IMR-90 (cell line): ENCODE data around the gene ZNF592. TPM values are rescaled to one million over a fixed set of nuclear protein-coding genes. Genes with fewer than 3 reads are reported as not detected.

ENCODE experiments used
- ATAC-seq: fragments of 200-7000 bp; cut with Tn5 transposase; 2 replicates; pipeline ENCODE4 v1.9.1; 2020; ENCODE audit warnings: low read depth, mild to moderate bottlenecking, moderate library complexity
- BruUV-seq: library from RNA; stranded (reverse); fragments of 400-500 nt; replicated peaks from 2 replicates; lab custom pipeline; 2021; lab: Mats Ljungman, UMichigan
- CTCF ChIA-PET: fragments of 300-600 bp; formaldehyde crosslinking; extraction: SDS; loops from one replicate; lab custom pipeline; 2021; ENCODE audit warnings: antibody characterized with exemption; lab: Yijun Ruan, JAX
- POLR2A ChIA-PET: fragments of 300-600 bp; sonication (Branson Sonifier 250); formaldehyde crosslinking; loops from one replicate; lab custom pipeline; 2022; ENCODE audit warnings: antibody characterized with exemption; ENCODE audit not compliant: unreplicated experiment; lab: Charles Lee
- DNase-seq: peaks from one replicate; pipeline ENCODE4 v3.0.0; 2013
- H2AFZ ChIP-seq: replicated peaks from 2 replicates; pipeline ENCODE3; 2013; ENCODE audit warnings: low read length, mild to moderate bottlenecking; ENCODE audit not compliant: poor library complexity
- H2AK5ac ChIP-seq: 2 replicates; pipeline ENCODE4 v1.6.1; 2013; ENCODE audit warnings: low read depth, low read length, inconsistent platforms
- H2AK9ac ChIP-seq: replicated peaks from 2 replicates; pipeline ENCODE3; 2013; ENCODE audit warnings: mild to moderate bottlenecking, low read depth, low read length, moderate library complexity; ENCODE audit not compliant: poor library complexity
- H2BK120ac ChIP-seq: 2 replicates; pipeline ENCODE4 v1.6.1; 2013; ENCODE audit warnings: low read depth, low read length, inconsistent platforms
- H2BK15ac ChIP-seq: 3 replicates; pipeline ENCODE4 v1.6.1; 2013; ENCODE audit warnings: low read depth, low read length, inconsistent platforms
- H2BK20ac ChIP-seq: 2 replicates; pipeline ENCODE4 v1.6.1; 2013; ENCODE audit warnings: low read depth, mild to moderate bottlenecking, inconsistent platforms, low read length, moderate library complexity
- H2BK5ac ChIP-seq: 2 replicates; pipeline ENCODE4 v1.6.1; 2013; ENCODE audit warnings: mild to moderate bottlenecking, low read depth, low read length, inconsistent platforms; ENCODE audit not compliant: poor library complexity, severe bottlenecking
- H3K14ac ChIP-seq: replicated peaks from 2 replicates; pipeline ENCODE4 v1.6.1; 2013; ENCODE audit warnings: low read depth, low read length, inconsistent platforms
- H3K18ac ChIP-seq: 2 replicates; pipeline ENCODE4 v1.6.1; 2013; ENCODE audit warnings: low read depth, low read length, control low read depth
- H3K23ac ChIP-seq: 2 replicates; pipeline ENCODE4 v1.6.1; 2013; ENCODE audit warnings: low read depth, low read length, inconsistent platforms
- H3K27ac ChIP-seq: 2 replicates; pipeline ENCODE4 v1.5.1; 2013; ENCODE audit warnings: mild to moderate bottlenecking, control low read depth, low read length; ENCODE audit not compliant: insufficient read depth
- H3K27me3 ChIP-seq: 2 replicates; pipeline ENCODE4 v1.6.1; 2013; ENCODE audit warnings: low read length; ENCODE audit not compliant: control insufficient read depth, insufficient read depth
- H3K36me3 ChIP-seq: 2 replicates; pipeline ENCODE4 v1.6.1; 2013; ENCODE audit warnings: low read length, mixed read lengths; ENCODE audit not compliant: control insufficient read depth, insufficient read depth
- H3K4ac ChIP-seq: 2 replicates; pipeline ENCODE4 v1.6.1; 2013; ENCODE audit warnings: low read depth, low read length, inconsistent platforms
- H3K4me1 ChIP-seq: 2 replicates; pipeline ENCODE4 v1.6.1; 2013; ENCODE audit warnings: low read length, mixed read lengths; ENCODE audit not compliant: control insufficient read depth, insufficient read depth
- H3K4me2 ChIP-seq: 2 replicates; pipeline ENCODE4 v1.6.1; 2013; ENCODE audit warnings: low read depth, mild to moderate bottlenecking, control low read depth, low read length, moderate library complexity
- H3K4me3 ChIP-seq: 2 replicates; pipeline ENCODE4 v1.5.1; 2013; ENCODE audit warnings: low read depth, mild to moderate bottlenecking, control low read depth, low read length, moderate library complexity; ENCODE audit not compliant: insufficient read depth
- H3K56ac ChIP-seq: 2 replicates; pipeline ENCODE4 v1.6.1; 2013; ENCODE audit warnings: low read length, inconsistent platforms; ENCODE audit not compliant: insufficient read depth; ENCODE audit errors: extremely low read depth
- H3K79me1 ChIP-seq, 2 experiments: 2 replicates each; pipeline ENCODE4 v1.6.1; 2013; ENCODE audit warnings: low read length in 2 of 2, inconsistent platforms in 1 of 2, low read depth in 1 of 2
- H3K9ac ChIP-seq: 2 replicates; pipeline ENCODE4 v1.6.1; 2013; ENCODE audit warnings: low read depth, low read length, control low read depth
- H3K9me1 ChIP-seq: 2 replicates; pipeline ENCODE4 v1.6.1; 2013; ENCODE audit warnings: low read length, inconsistent platforms; ENCODE audit not compliant: insufficient read depth
- H3K9me3 ChIP-seq: 2 replicates; pipeline ENCODE4 v1.6.1; 2013; ENCODE audit warnings: low read length; ENCODE audit not compliant: control insufficient read depth, insufficient read depth
- H4K20me1 ChIP-seq: 2 replicates; pipeline ENCODE4 v1.6.1; 2013; ENCODE audit warnings: low read length, inconsistent platforms; ENCODE audit not compliant: insufficient read depth
- H4K5ac ChIP-seq: 2 replicates; pipeline ENCODE4 v1.6.1; 2013; ENCODE audit warnings: mild to moderate bottlenecking, low read depth, low read length, control low read depth
- H4K8ac ChIP-seq, 2 experiments: 2 replicates each; pipeline ENCODE4 v1.6.1; 2013; ENCODE audit warnings: low read depth in 2 of 2, low read length in 2 of 2, control low read depth in 1 of 2, inconsistent platforms in 1 of 2
- H4K91ac ChIP-seq: 2 replicates; pipeline ENCODE4 v1.6.1; 2013; ENCODE audit warnings: low read depth, low read length, inconsistent platforms; ENCODE audit not compliant: insufficient read depth
- CEBPB ChIP-seq: IDR thresholded peaks from 2 replicates; pipeline ENCODE4 v1.6.1; 2012; ENCODE audit warnings: low read depth, low read length, improper control_type of control experiment
- FOS ChIP-seq: fragments of 150-350 bp; IDR thresholded peaks from 2 replicates; pipeline ENCODE4 v1.6.1; 2016; ENCODE audit warnings: low read depth, low read length
- WGBS, 2 experiments: methylation state at CpG; one replicate each; pipeline versions ENCODE4 v1.1.5 to v1.1.7; 2013; ENCODE audit warnings: missing lambda C conversion rate in 2 of 2; ENCODE audit not compliant: insufficient read length in 1 of 2; ENCODE audit errors: extremely low coverage in 2 of 2; 5-methylcytosine and 5-hydroxymethylcytosine counted together
- dilution Hi-C: fragments of 300-500 bp; cut with HindIII; formaldehyde crosslinking; loops from one replicate; pipeline ENCODE4 v1.14.3; 2018; ENCODE audit warnings: low sequenced_read_pairs; ENCODE audit not compliant: unreplicated experiment
- in situ Hi-C: fragments of 300-500 bp; cut with MboI; formaldehyde crosslinking; loops from 3 replicates; pipeline ENCODE4 v1.14.3; 2019; ENCODE audit warnings: low sequenced_read_pairs, inconsistent platforms, mixed read lengths
- intact Hi-C: fragments of 100-400 bp; cut with micrococcal nuclease; formaldehyde crosslinking; loops from 2 replicates; pipeline ENCODE4 v1.10.0; 2022
- polyA plus RNA-seq, 3 experiments: library from polyadenylated mRNA; depleted of rRNA; stranded (reverse); fragments of >200 nt; gene quantifications; 2 replicates each; pipeline ENCODE4 v1.2.3, GENCODE V29; 2012; ENCODE audit warnings: low replicate concordance in 1 of 3
- total RNA-seq: library from RNA; depleted of rRNA; stranded (reverse); fragments of >200 nt; gene quantifications from 2 replicates; pipeline ENCODE4 v1.2.3, GENCODE V29; 2012

Gene ZNF592
- total and polyA plus RNA-seq, 2 of the 4 experiments (the other 2 are of a cell fraction), result 4.3 to 10.2 TPM

GRCh38 chr15:84840741-84841429 lies 92.5 kb downstream of the ZNF592 start:
- Histone ChIP-seq H3K27ac (no peak overlapping the region), H3K9me1 (no peaks in the 10 kb centered on the region), H3K9me3 (no peaks in the 10 kb centered on the region), H2AK5ac (no peak overlapping the region), H3K18ac (no peak overlapping the region), H3K4me3 (no peak overlapping the region), H4K8ac (no peak overlapping the region), H4K5ac (no peak overlapping the region), H4K20me1 (no peaks in the 10 kb centered on the region), H2BK20ac (0 out of 2 replicates have a peak overlapping the region, but pooled peaks have one; percentile 14), H2BK15ac (no peak overlapping the region), H2AFZ (no peak overlapping the region), H2BK5ac (no peak overlapping the region), H3K79me1 (no peaks in the 10 kb centered on the region), H3K4ac (no peak overlapping the region), H3K23ac (no peak overlapping the region), H3K4me2 (no peak overlapping the region), H3K14ac (0 out of 2 replicates have a peak overlapping the region, but pooled peaks have one; percentile 25), H2BK120ac (no peak overlapping the region), H3K9ac (no peak overlapping the region), H3K36me3 (no peaks in the 10 kb centered on the region), H4K91ac (no peak overlapping the region), H3K27me3 (peaks cover 16% of the 10 kb centered on the region), H2AK9ac (peak overlapping the region; percentile 23), H3K56ac (no peak overlapping the region), H3K4me1 (peaks cover 1% of the 10 kb centered on the region; the same call in 1 of the 2 replicates)
- POLR2A ChIA-PET, result no interaction called here
- WGBS, 2 experiments, result 77% methylated on average over 6 of the region's 12 CpGs; no CpG with 5 or more reads in 1 of the 2 experiments
- TF ChIP-seq FOS, result no peak
- peak; percentile 67 for TF ChIP-seq CEBPB
- BruUV-seq, result no TSS peak
- ATAC-seq (peak; percentile 46), DNase-seq (peak; percentile 32)
- CTCF ChIA-PET, result interaction anchor here (1.0 kb wide), 1 partner anchor 87 kb away, joined by 3 read pairs; no protein-coding TSS in a partner anchor
- in situ Hi-C loops (no loop called here), intact Hi-C loops (no loop called here), dilution Hi-C loops (no loop called here)
